ENCODE data around the gene ZCCHC24. TPM values are rescaled to one million over a fixed set of nuclear protein-coding genes. Genes with fewer than 3 reads are reported as not detected.
A peak's percentile ranks its signal among the peaks of the same experiment; 100 is the strongest.

The ZCCHC24 gene
- total and polyA plus RNA-seq, 2 of the 8 experiments (the other 6 are each of a cell fraction or from before 2014, with no cell fraction given), result 3.9 to 6.9 TPM

DNA sequence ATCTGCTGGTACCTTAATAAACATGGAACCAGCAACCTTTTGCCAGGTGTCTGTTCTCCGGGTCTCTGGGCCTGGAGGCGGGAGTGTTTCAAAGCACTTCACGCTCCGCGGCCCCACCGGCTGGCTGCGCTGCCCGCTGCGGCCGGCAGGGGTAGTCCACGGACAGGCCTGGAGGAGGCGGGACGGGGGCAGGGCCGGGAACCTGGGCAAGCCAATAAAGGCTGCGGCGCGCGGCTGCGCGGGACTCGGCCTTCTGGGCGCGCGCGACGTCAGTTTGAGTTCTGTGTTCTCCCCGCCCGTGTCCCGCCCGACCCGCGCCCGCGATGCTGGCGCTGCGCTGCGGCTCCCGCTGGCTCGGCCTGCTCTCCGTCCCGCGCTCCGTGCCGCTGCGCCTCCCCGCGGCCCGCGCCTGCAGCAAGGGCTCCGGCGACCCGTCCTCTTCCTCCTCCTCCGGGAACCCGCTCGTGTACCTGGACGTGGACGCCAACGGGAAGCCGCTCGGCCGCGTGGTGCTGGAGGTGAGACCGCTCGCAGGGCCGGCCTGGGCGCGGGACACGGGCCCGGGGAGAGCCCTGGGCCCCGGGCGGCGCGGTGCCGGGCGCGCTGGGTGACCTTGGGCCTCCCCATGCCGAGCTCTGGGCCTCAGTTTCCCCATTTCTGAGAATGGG lies 98.1 kb downstream of the ZCCHC24 start, which contains the start of gene PPIF (continued):
- TF ChIP-seq EZH2 (IDR thresholded peaks at IDR 0.05; ENCODE audit: low read depth, low read length, severe bottlenecking) (no peak), KDM5A (IDR thresholded peaks at IDR 0.05; ENCODE audit: low read length) (no peak), POLR2AphosphoS5 (IDR thresholded peaks at IDR 0.05; ENCODE audit: low read depth, low read length) (peak; percentile 67), TCF12 (IDR thresholded peaks at IDR 0.05; ENCODE audit: low read depth, low read length) (0 out of 2 replicates have a peak, but pooled peaks have one; percentile 5), RNF2 (IDR thresholded peaks at IDR 0.05; ENCODE audit: borderline replicate concordance, low read depth, low read length, missing control alignments, poor library complexity, severe bottlenecking) (peak; percentile 45), PHF8 (conservative IDR thresholded peaks at IDR 0.05; ENCODE audit: low read depth, low read length) (peak; percentile 75), BACH1 (IDR thresholded peaks at IDR 0.05; ENCODE audit: low read length) (peak; percentile 57; the same call in 1 of the 2 replicates), ZNF274 (IDR thresholded peaks at IDR 0.05; ENCODE audit: borderline replicate concordance, extremely low read depth, low read length) (no peak), HDAC6 (IDR thresholded peaks at IDR 0.05; ENCODE audit: low read depth, low read length) (no peak)
